Measurements from ENCODE around the gene CREB5.

DNA sequence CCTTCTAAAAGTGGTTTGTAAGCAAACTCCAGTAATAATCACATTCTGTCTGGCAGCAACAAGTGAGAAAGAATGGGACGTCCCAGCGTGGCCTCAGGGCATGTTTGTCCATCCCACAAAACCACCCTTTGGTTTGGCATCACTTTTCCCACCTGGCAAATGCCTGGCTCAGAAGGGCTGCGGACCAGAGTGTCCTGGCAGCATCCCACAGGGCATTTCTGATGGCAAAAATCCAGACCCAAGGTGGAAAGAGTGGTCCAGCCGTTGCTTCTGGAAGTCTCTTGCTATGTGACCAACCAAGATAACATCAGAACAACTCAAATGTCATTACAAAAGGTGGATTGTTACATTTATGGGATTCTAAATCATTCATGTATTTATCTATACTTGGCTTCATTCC, 174.4 kb downstream of the CREB5 start:
- TF ChIP-seq CTCF (IDR thresholded peaks at IDR 0.05): no peak
- TF ChIP-seq POLR2A (IDR thresholded peaks at IDR 0.05): no peak
